MCF 10A (cell line): ENCODE measurements around the gene MED12L. TPM values are rescaled to one million over a fixed set of nuclear protein-coding genes. Genes with fewer than 3 reads are reported as not detected.
"Not testable (repeated sequence)": the region's sequence is repeated elsewhere in the genome, so short reads cannot be mapped to it uniquely, and the experiment has no call there.

Experiments used
- BruUV-seq: library from RNA; stranded (reverse); fragments of 400-500 nt; replicated peaks from 2 replicates; lab custom pipeline; 2021; lab: Mats Ljungman, UMichigan
- CTCF ChIA-PET: fragments of 300-600 bp; sonication (Branson Sonifier 250); formaldehyde crosslinking; extraction: SDS; loops from one replicate; lab custom pipeline; 2021; ENCODE audit warnings: antibody characterized with exemption, inconsistent platforms; lab: Yijun Ruan, JAX
- POLR2A ChIA-PET: fragments of 300-600, 350-650 bp; sonication (Branson Sonifier 250); formaldehyde crosslinking; extraction: SDS; loops from one replicate; lab custom pipeline; 2020; ENCODE audit warnings: antibody characterized with exemption, inconsistent platforms; lab: Yijun Ruan, JAX
- DNase-seq: peaks from one replicate; pipeline ENCODE4 v3.0.0-alpha.2; 2018; ENCODE audit not compliant: unreplicated experiment
- H3K27ac Mint-ChIP-seq: one replicate; pipeline ENCODE4 v1.8.0; 2022; ENCODE audit warnings: mild to moderate bottlenecking, low read depth, mixed read lengths; ENCODE audit not compliant: unreplicated experiment
- H3K27me3 Mint-ChIP-seq: one replicate; pipeline ENCODE4 v1.8.0; 2022; ENCODE audit warnings: mixed read lengths; ENCODE audit not compliant: insufficient read depth, unreplicated experiment
- H3K36me3 Mint-ChIP-seq: one replicate; pipeline ENCODE4 v1.8.0; 2022; ENCODE audit warnings: mild to moderate bottlenecking, moderate library complexity, mixed read lengths; ENCODE audit not compliant: insufficient read depth, unreplicated experiment
- H3K4me1 Mint-ChIP-seq: one replicate; pipeline ENCODE4 v1.8.0; 2022; ENCODE audit warnings: mixed read lengths; ENCODE audit not compliant: insufficient read depth, unreplicated experiment
- H3K4me3 Mint-ChIP-seq: one replicate; pipeline ENCODE4 v1.8.0; 2022; ENCODE audit warnings: mild to moderate bottlenecking, moderate library complexity, mixed read lengths; ENCODE audit not compliant: unreplicated experiment
- H3K9me3 Mint-ChIP-seq: one replicate; pipeline ENCODE4 v1.8.0; 2022; ENCODE audit warnings: mixed read lengths; ENCODE audit not compliant: unreplicated experiment
- CTCF ChIP-seq: fragments of 200-600 bp; IDR thresholded peaks from one replicate; pipeline ENCODE4 v1.8.0; 2022; ENCODE audit warnings: antibody characterized with exemption, mild to moderate bottlenecking; ENCODE audit not compliant: unreplicated experiment
- intact Hi-C: fragments of 100-400 bp; cut with micrococcal nuclease; formaldehyde crosslinking; loops from 2 replicates; pipeline ENCODE4 v1.14.1; 2022
- total RNA-seq: library from RNA; stranded (reverse); gene quantifications from 2 replicates; pipeline ENCODE4 v1.2.3, GENCODE V29; 2022

MED12L gene
- total RNA-seq, 1 experiment from 2014 or later, result 0.47 TPM

GRCh38 chr3:151075869-151076562 is 9.4 kb upstream of the MED12L start:
- Mint-ChIP-seq H3K4me3 (no peak overlapping the region), H3K36me3 (no peaks in the 10 kb centered on the region), H3K4me1 (no peaks in the 10 kb centered on the region), H3K27ac (no peak overlapping the region), H3K9me3 (no peaks in the 10 kb centered on the region), H3K27me3 (no peaks in the 10 kb centered on the region)
- intact Hi-C loops, result no loop called here
- ChIA-PET POLR2A (interaction anchor here (0.6 kb wide), 1 partner anchor 118 kb away, joined by 4 read pairs; no protein-coding TSS in a partner anchor), CTCF (interaction anchor here (0.8 to 2.0 kb wide), 3 partner anchors 10 to 71 kb away, joined by 3 to 8 read pairs (median 5); partner anchors contain the start of gene MED12L)
- no peak for DNase-seq
- BruUV-seq, result no TSS peak
- TF ChIP-seq CTCF, result no peak

GRCh38 chr3:151076626-151077025 is 8.8 kb upstream of the MED12L start:
- TF ChIP-seq CTCF, result no peak
- POLR2A ChIA-PET, result no interaction called here
- DNase-seq, result no peak
- no TSS peak for BruUV-seq
- H3K4me3 Mint-ChIP-seq, result no peak overlapping the region
- H3K27ac Mint-ChIP-seq, result no peak overlapping the region
- H3K36me3 Mint-ChIP-seq, result no peaks in the 10 kb centered on the region
- no peaks in the 10 kb centered on the region for H3K9me3 Mint-ChIP-seq
- no peaks in the 10 kb centered on the region for H3K4me1 Mint-ChIP-seq
- H3K27me3 Mint-ChIP-seq, result no peaks in the 10 kb centered on the region
- intact Hi-C loops, result no loop called here
- CTCF ChIA-PET, result interaction anchor here (2.0 kb wide), 1 partner anchor 9 kb away, joined by 5 read pairs; the partner anchor contains the start of gene MED12L

- H3K4me1 Mint-ChIP-seq, H3K9me3 Mint-ChIP-seq, intact Hi-C loops, H3K36me3 Mint-ChIP-seq, DNase-seq, CTCF ChIA-PET, H3K27ac Mint-ChIP-seq, H3K27me3 Mint-ChIP-seq, BruUV-seq, H3K4me3 Mint-ChIP-seq: not testable (repeated sequence)
- POLR2A ChIA-PET, result interaction anchor here (0.7 kb wide), 1 partner anchor 62 kb away, joined by 3 read pairs; no protein-coding TSS in a partner anchor
Measured at GRCh38 chr3:151081082-151081481, 4.4 kb upstream of the MED12L start.

- ChIA-PET POLR2A (interaction anchor here (0.6 to 1.8 kb wide), 3 partner anchors 12 to 180 kb away, joined by 3 to 7 read pairs (median 3); no protein-coding TSS in a partner anchor), CTCF (interaction anchor here (0.6 to 1.6 kb wide), 7 partner anchors 11 to 1241 kb away, joined by 3 to 9 read pairs (median 4); no protein-coding TSS in a partner anchor)
- H3K36me3 Mint-ChIP-seq, result no peaks in the 10 kb centered on the region
- no peak for DNase-seq
- intact Hi-C loops, result no loop called here
- peaks cover 4% of the 10 kb centered on the region for H3K4me1 Mint-ChIP-seq
- H3K27me3 Mint-ChIP-seq, result peaks cover 11% of the 10 kb centered on the region
- TF ChIP-seq CTCF, result no peak
- no peak overlapping the region for H3K4me3 Mint-ChIP-seq
- no TSS peak for BruUV-seq
- H3K9me3 Mint-ChIP-seq, result no peaks in the 10 kb centered on the region
- no peak overlapping the region for H3K27ac Mint-ChIP-seq
Measured at GRCh38 chr3:151082880-151083838, 2.3 kb upstream of the MED12L start.
